GM12892 (cell line): ENCODE measurements around the gene GPR39. TPM values are rescaled to one million over a fixed set of nuclear protein-coding genes. Genes with fewer than 3 reads are reported as not detected.

Experiments
- DNase-seq: peaks from one replicate; pipeline ENCODE4 v3.0.0; 2011; ENCODE audit not compliant: insufficient read length
- FAIRE-seq: peaks from 2 replicates; lab custom pipeline; 2011; peaks lifted over from hg19 to GRCh38; lab: Jason Lieb, UNC
- POLR2A ChIP-seq: IDR thresholded peaks from 2 replicates; pipeline ENCODE4 v1.6.1; 2011; ENCODE audit warnings: low read depth, low read length, control low read depth
- POLR2AphosphoS5 ChIP-seq: IDR thresholded peaks from 2 replicates; pipeline ENCODE4 v1.6.1; 2011; ENCODE audit warnings: low read depth, low read length, control low read depth
- TAF1 ChIP-seq: IDR thresholded peaks from 2 replicates; pipeline ENCODE4 v1.6.1; 2011; ENCODE audit warnings: low read depth, mild to moderate bottlenecking, control low read depth, low read length, borderline replicate concordance
- polyA plus RNA-seq: library from polyadenylated mRNA; unstranded; fragments of >200 nt; gene quantifications from one replicate; pipeline ENCODE4 v1.2.1, GENCODE V29; 2012; ENCODE audit warnings: missing spikeins, inconsistent platforms; ENCODE audit not compliant: missing spikeins

The GPR39 gene
- not detected for polyA plus RNA-seq

GRCh38 chr2:132416723-132417395 is at the start of gene GPR39:
Gene GPR39, plus strand, starts transcription at chr2:132416805.
- no peak for FAIRE-seq
- DNase-seq: no peak
- TF ChIP-seq POLR2AphosphoS5 (no peak), TAF1 (no peak), POLR2A (no peak)

GRCh38 chr2:132368191-132368590 is 48.4 kb upstream of the GPR39 start:
- FAIRE-seq (no peak), DNase-seq (no peak)
- TF ChIP-seq POLR2A (no peak), TAF1 (no peak), POLR2AphosphoS5 (no peak)

- FAIRE-seq: no peak
- TF ChIP-seq POLR2A (no peak), POLR2AphosphoS5 (no peak), TAF1 (no peak)
- DNase-seq: no peak
Observed at GRCh38 chr2:132372276-132372675, 44.3 kb upstream of the GPR39 start.

GRCh38 chr2:132373391-132374135 is 43.0 kb upstream of the GPR39 start:
- DNase-seq (no peak), FAIRE-seq (no peak)
- no peak for TF ChIP-seq POLR2AphosphoS5
- TF ChIP-seq POLR2A: no peak
- no peak for TF ChIP-seq TAF1

- DNase-seq (no peak), FAIRE-seq (no peak)
- TF ChIP-seq POLR2A: no peak
- no peak for TF ChIP-seq TAF1
- TF ChIP-seq POLR2AphosphoS5: no peak
Observed at GRCh38 chr2:132374151-132374550, 42.5 kb upstream of the GPR39 start.

GRCh38 chr2:132374551-132374950 is 42.1 kb upstream of the GPR39 start:
- TF ChIP-seq TAF1: no peak
- TF ChIP-seq POLR2AphosphoS5: no peak
- FAIRE-seq (no peak), DNase-seq (no peak)

GRCh38 chr2:132374961-132375360 is 41.6 kb upstream of the GPR39 start:
- no peak for DNase-seq
- FAIRE-seq: no peak
- TF ChIP-seq POLR2AphosphoS5 (no peak), POLR2A (no peak), TAF1 (no peak)

- TF ChIP-seq POLR2AphosphoS5 (no peak), TAF1 (no peak), POLR2A (no peak)
- no peak for FAIRE-seq
Observed at GRCh38 chr2:132381376-132381775, 35.2 kb upstream of the GPR39 start.

GRCh38 chr2:132383956-132384355 is 32.6 kb upstream of the GPR39 start:
- DNase-seq (no peak), FAIRE-seq (no peak)
- TF ChIP-seq POLR2A: no peak
- TF ChIP-seq TAF1: no peak
- no peak for TF ChIP-seq POLR2AphosphoS5

More at GRCh38 chr2:132381376-132381775, 35.2 kb upstream of the GPR39 start:
- no peak for DNase-seq

GRCh38 chr2:132384491-132385151 is 32.0 kb upstream of the GPR39 start:
- TF ChIP-seq POLR2AphosphoS5 (no peak), TAF1 (no peak), POLR2A (no peak)
- no peak for FAIRE-seq
- DNase-seq: no peak

GRCh38 chr2:132387126-132387525 is 29.5 kb upstream of the GPR39 start:
- no peak for FAIRE-seq

More at GRCh38 chr2:132387126-132387525, 29.5 kb upstream of the GPR39 start:
- DNase-seq: no peak
- TF ChIP-seq TAF1 (no peak), POLR2A (no peak), POLR2AphosphoS5 (no peak)
